ENCODE results near the gene DOHH.

DNA sequence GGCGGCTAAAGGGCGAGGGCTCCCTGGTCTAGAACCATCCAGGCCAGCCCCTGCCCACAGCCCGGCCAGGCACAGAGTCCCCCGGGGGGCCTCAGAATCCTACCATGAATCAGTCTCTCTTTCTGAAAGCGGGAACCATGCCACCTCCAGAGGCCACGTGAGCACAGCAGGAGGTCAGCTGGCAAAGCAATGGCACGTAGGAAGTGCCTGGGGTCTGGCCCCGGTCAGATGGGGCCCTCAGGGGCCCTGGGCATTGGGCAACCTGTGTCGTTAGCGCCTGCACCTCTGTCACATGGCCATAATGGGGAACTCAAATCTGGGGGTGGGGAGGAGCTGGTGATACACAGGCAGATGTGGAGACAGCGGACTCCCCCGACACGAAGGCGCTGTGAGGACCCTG is 48.1 kb upstream of the DOHH start:
- TF ChIP-seq EZH2 (IDR thresholded peaks at IDR 0.05) (no peak), POLR2AphosphoS5 (IDR thresholded peaks at IDR 0.05; ENCODE audit: borderline replicate concordance, low read depth, low read length) (no peak), FOXP2 (optimal IDR thresholded peaks at IDR 0.05; ENCODE audit: control extremely low read depth, extremely low read length, insufficient read depth) (no peak)
